Measurements from ENCODE around the gene ZBTB20.
A peak's percentile ranks its signal among the peaks of the same experiment; 100 is the strongest.
"Not testable (repeated sequence)": the region's sequence is repeated elsewhere in the genome, so short reads cannot be mapped to it uniquely, and the experiment has no call there.

Gene ZBTB20

GRCh38 chr3:115146032-115146417 lies 1.1 kb downstream of the ZBTB20 start:
- DNase-seq, result peak; percentile 56

GRCh38 chr3:115141033-115141757 lies 5.9 kb downstream of the ZBTB20 start:
- no peak for DNase-seq

- no peak for DNase-seq
These were observed 8.0 kb downstream of the ZBTB20 start for GRCh38 chr3:115139072-115139471.

DNA sequence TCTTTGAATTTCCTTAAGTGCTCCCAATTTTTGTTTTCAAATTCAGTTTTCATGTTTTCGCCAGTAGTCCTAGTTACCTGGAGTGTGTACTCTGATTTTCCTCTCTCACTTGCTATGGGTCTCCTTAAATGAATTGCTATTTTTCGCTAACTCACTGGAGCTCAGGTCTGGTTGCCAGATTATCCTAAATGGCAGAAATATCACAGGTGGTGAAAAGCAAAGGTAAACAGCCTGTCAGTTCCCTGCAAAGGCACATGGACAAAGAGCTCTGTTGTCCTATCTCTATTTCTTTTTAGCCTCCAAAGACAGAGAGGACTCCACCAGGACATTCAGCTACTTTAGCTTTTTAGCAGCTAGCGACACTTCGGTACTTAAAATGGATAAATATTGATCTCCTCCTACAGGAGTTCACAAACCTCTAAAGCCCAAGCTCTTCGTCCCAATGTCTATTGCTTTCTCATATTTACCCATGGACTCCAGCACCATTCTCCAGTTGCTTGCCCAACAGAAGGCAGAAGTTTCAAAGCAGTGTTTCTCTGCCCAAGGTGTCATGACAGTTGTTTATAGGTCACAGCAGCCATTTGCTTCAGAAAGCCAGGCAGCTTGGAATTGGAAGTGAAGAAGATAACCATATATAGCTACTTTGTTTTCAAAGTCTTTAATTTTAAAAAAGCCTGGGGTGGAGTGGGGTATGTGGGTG lies 12.3 kb downstream of the ZBTB20 start:
- no peak for DNase-seq

GRCh38 chr3:115127208-115127607 lies 19.9 kb downstream of the ZBTB20 start:
- no peak for DNase-seq

- DNase-seq, result no peak
These were observed 26.5 kb downstream of the ZBTB20 start for GRCh38 chr3:115120597-115120996.

DNA sequence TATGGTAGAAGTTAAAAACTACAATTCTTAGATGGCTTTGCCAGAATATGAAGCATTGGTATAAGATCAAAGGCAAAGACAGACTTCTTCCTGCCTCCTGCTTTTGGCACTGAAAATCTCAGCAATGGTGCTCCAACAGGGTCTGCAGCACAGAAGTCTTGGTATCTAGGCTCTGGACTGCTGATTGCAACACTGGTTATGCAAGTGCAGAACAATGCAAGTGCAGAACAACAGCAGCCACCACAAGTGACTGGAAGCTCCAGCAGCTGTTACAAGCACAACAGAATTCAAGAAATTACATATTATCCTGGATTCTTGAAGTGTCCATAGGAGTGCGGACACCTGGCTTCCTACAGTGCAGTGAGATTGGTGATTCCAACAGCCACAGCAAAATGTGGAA lies 33.7 kb downstream of the ZBTB20 start:
- no peak for DNase-seq

DNA sequence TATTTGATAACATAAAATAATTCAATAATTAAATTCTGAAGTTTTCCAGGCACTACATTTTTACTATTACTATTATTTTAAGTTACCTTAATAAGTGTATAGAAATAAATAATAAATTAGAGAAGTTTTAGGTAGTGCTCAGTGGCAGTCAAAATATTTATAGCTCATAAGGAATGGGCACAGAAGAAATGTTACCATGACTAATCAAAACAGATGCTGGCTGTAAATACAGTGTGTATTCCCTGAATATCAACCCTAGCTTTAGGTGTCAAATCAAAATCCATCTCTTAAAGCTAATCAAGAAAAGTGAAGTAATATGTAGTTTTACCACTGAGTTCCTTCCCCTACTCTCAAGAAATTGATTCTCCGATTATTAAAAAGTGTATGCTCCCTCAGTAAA lies 35.5 kb downstream of the ZBTB20 start:
- DNase-seq, result no peak

- no peak for DNase-seq
These were observed 36.3 kb downstream of the ZBTB20 start for GRCh38 chr3:115110830-115111229.

- not testable (repeated sequence) for DNase-seq
These were observed 37.0 kb downstream of the ZBTB20 start for GRCh38 chr3:115110066-115110465.

DNA sequence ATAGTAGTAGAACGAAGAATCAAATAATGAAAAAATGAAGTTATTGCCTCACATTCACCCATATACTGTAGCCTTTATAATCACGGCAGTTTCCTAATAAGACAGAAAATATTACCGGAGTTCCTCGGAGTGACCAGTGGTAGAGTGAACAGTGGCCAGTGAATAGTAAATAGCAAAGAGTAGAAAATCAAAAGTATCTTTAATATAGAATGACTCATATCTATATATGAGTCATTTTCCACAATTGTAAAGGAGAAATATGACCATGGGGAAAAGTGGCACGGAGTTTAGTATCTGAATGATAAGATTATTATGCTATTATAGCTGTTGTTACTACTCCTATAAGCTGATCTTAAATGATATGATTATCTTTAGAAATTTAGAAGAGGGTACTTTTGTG lies 38.5 kb downstream of the ZBTB20 start:
- DNase-seq, result no peak

DNA sequence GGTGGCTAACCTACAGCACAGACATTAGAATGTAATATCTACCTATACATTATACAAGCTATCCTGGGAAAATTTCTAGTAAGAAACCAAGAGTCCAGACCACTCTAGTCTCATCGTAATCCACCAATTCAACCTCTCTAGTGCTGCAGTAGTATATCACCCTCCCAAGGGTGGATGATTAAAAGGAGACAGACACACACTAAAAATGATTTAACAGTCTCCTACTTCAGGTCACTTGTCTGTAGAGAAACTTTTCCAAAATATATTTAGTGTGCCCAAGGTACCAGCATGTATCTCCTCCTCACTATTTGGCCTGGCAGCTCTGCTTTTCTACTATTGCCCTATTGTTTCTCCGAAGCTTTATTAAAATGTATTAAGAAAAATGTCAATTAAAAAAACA lies 45.0 kb downstream of the ZBTB20 start:
- no peak for DNase-seq

DNA sequence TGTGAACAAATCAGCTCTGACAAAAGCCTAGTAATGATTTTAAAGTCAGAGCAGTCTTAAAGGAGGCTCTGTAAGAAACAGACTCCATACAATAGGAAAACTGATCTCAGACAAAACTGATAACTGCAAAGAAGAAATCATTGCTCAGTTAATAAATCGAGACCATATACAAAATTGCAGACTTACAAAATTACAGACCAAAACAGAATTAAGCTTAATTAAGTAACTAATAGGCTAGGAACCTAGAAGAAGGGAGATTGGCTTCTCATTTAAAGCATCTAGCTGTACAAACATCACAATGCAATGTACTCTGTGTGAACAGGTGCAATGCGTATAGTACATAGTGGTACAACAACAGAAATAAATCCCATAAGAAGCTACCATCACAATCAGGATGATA lies 46.3 kb downstream of the ZBTB20 start:
- DNase-seq, result no peak

- DNase-seq, result no peak
These were observed 47.0 kb downstream of the ZBTB20 start for GRCh38 chr3:115099986-115100571.

- DNase-seq, result no peak
These were observed 47.7 kb downstream of the ZBTB20 start for GRCh38 chr3:115099134-115099985.

DNA sequence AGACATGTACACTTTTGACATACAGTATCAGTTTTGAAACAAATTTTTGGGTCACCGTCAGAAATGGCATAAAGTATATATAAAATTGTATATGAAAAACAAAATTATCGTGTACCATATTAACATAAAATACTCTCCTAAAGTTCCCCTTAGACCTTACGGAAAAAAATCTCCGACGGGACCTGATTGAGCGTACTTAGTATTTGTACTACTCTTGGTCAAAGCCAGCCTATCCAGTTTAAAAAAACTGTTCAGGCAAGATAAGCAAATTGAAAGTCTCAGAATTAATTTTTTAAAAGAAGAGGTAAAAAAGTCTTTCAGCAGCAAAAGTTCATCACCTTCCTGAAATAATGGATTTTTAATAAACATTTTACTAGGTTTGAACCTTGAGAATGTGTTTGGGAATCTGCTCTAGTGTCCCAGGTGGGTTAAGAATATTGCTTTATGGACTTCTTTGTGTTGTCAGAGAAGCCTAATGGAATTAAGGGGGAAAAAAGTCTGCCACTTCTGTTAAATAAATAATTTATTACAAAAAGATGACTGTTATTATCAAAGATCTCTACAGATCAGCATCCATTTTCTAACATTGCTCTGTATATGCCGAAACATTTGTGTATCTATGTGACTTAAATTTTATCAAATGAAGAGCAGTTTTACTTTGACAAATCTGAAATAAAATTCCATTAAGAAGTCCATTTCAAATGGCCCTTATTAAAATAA lies 48.6 kb downstream of the ZBTB20 start:
- no peak for DNase-seq

GRCh38 chr3:115095236-115095635 lies 51.9 kb downstream of the ZBTB20 start:
- DNase-seq, result no peak

GRCh38 chr3:115092220-115092791 lies 54.8 kb downstream of the ZBTB20 start:
- DNase-seq, result peak; percentile 58

DNA sequence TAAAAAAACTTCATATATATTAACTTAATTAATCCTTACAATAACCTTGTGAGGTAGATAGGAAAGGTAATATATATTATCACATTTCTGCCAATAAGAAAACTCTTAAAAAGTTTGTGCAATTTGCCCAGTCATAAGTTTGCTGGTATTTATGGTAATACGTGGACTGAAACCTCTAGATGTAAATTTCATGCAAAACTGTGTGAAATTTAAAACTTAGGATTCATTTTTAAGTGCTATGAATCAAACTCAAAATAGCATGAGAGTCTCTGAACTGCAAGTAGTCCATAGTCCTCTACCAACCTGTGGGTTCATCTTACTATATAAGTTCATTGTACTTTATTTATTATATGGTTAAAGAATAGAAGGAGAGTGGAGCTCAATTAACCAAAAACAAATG lies 56.4 kb downstream of the ZBTB20 start:
- no peak for DNase-seq

GRCh38 chr3:115089481-115089880 lies 57.6 kb downstream of the ZBTB20 start:
- no peak for DNase-seq

DNA sequence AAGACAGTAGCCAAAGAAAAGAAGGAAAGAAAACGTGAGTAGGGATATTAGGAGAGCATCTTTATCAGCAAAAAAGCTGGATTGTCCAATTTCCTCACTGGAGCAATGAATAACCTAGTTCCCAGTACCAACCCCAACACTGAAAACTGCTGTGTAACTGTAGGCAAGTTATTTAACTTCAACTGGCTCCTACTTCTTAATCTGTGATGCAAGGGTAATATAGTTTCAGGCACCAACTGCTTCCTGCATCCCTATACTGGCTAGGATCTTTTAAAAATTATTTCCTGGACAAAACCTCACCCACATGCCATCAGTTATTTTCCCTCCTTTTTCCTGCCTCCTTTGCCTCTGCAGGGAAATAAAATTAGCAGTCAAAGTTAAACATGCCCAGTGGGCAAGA lies 59.6 kb downstream of the ZBTB20 start:
- no peak for DNase-seq

DNA sequence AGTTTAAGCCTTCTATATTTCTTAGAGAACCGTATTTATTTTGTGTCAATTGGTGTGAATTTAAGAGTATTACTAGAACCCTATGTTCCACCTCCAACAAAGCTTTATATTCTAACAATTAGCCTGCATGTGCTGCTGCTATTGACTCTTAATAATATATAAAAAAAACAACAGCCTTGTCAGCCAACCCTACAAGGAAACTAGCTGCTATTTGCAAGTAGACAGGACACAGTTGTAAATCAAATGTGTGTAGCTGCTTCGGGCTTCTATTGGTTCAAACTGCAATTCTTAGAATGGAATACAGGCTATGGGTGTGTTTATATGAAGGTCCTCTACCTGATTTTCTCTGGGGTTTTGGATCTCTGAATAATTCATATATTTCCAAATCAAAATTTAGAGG lies 60.7 kb downstream of the ZBTB20 start:
- no peak for DNase-seq

Data from activated CD4-positive, alpha-beta T cell treated with anti-CD3 and anti-CD28 coated beads for 48 hours (primary cell).